D721Med (cell line): ENCODE measurements around the gene PCDHA6.
"Not testable (repeated sequence)": the region's sequence is repeated elsewhere in the genome, so short reads cannot be mapped to it uniquely, and the experiment has no call there.

ENCODE experiments used
- DNase-seq: peaks from one replicate; pipeline ENCODE4 v3.0.0; 2011; ENCODE audit warnings: low spot score; ENCODE audit not compliant: insufficient read length
- FAIRE-seq: peaks from 2 replicates; lab custom pipeline; 2011; peaks lifted over from hg19 to GRCh38; lab: Jason Lieb, UNC
- TF ChIP-seq, protein P1 (sequence below): IDR thresholded peaks from 2 replicates; pipeline ENCODE4 v1.5.1; 2012; ENCODE audit warnings: mild to moderate bottlenecking, control low read depth; ENCODE audit not compliant: insufficient read depth; ENCODE audit errors: missing control alignments

The PCDHA6 gene

GRCh38 chr5:140828362-140828737, 590 bp downstream of the PCDHA6 start:
- FAIRE-seq: no peak
- TF ChIP-seq, protein P1, sequence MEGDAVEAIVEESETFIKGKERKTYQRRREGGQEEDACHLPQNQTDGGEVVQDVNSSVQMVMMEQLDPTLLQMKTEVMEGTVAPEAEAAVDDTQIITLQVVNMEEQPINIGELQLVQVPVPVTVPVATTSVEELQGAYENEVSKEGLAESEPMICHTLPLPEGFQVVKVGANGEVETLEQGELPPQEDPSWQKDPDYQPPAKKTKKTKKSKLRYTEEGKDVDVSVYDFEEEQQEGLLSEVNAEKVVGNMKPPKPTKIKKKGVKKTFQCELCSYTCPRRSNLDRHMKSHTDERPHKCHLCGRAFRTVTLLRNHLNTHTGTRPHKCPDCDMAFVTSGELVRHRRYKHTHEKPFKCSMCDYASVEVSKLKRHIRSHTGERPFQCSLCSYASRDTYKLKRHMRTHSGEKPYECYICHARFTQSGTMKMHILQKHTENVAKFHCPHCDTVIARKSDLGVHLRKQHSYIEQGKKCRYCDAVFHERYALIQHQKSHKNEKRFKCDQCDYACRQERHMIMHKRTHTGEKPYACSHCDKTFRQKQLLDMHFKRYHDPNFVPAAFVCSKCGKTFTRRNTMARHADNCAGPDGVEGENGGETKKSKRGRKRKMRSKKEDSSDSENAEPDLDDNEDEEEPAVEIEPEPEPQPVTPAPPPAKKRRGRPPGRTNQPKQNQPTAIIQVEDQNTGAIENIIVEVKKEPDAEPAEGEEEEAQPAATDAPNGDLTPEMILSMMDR: peak; percentile 45
- no peak for DNase-seq

- DNase-seq: not testable (repeated sequence)
Observed at GRCh38 chr5:140829511-140830501, 2.0 kb downstream of the PCDHA6 start.

GRCh38 chr5:140833993-140834392, 6.2 kb downstream of the PCDHA6 start, which contains the start of gene PCDHA7:
Gene PCDHA7 (plus strand): TSS chr5:140834269. CDS start chr5:140834384, 115 bp downstream.
- no peak for DNase-seq
- TF ChIP-seq, protein P1: no peak
- FAIRE-seq: no peak

More at GRCh38 chr5:140829511-140830501, 2.0 kb downstream of the PCDHA6 start:
- FAIRE-seq: not testable (repeated sequence)

DNA sequence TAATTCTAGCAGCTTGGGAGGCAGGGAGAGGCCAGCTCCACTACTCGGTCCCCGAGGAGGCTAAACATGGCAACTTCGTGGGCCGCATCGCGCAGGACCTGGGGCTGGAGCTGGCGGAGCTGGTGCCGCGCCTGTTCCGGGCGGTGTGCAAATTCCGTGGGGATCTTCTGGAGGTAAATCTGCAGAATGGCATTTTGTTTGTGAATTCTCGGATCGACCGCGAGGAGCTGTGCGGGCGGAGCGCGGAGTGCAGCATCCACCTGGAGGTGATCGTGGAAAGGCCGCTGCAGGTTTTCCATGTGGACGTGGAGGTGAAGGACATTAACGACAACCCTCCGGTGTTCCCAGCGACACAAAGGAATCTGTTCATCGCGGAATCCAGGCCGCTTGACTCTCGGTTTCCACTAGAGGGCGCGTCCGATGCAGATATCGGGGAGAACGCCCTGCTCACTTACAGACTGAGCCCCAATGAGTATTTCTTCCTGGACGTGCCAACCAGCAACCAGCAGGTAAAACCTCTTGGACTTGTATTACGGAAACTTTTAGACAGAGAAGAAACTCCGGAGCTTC, 6.8 kb downstream of the PCDHA6 start:
- not testable (repeated sequence) for FAIRE-seq

GRCh38 chr5:140835622-140836510, 8.1 kb downstream of the PCDHA6 start:
- no peak for FAIRE-seq
- TF ChIP-seq, protein P1: no peak
- DNase-seq: no peak

More for the DNA sequence above, 6.8 kb downstream of the PCDHA6 start:
- DNase-seq: not testable (repeated sequence)

- DNase-seq (no peak), FAIRE-seq (no peak)
- TF ChIP-seq, protein P1: peak; percentile 47
Observed at GRCh38 chr5:140840978-140841962, 13.5 kb downstream of the PCDHA6 start, which contains the start of gene PCDHA8. Gene PCDHA8 (plus strand): TSS chr5:140841187. CDS start chr5:140841322, 135 bp downstream.
